Stimulated activated CD8-positive, alpha-beta memory T cell treated with anti-CD3 and anti-CD28 coated beads, Interleukin-4, amount 100 ng/mL, for 24 hours (primary cell): ENCODE measurements around the gene EPAS1.

Source experiments
- DNase-seq: peaks from one replicate; pipeline ENCODE4 v3.0.0-alpha.2; 2020; ENCODE audit warnings: low read depth

Gene EPAS1

DNA sequence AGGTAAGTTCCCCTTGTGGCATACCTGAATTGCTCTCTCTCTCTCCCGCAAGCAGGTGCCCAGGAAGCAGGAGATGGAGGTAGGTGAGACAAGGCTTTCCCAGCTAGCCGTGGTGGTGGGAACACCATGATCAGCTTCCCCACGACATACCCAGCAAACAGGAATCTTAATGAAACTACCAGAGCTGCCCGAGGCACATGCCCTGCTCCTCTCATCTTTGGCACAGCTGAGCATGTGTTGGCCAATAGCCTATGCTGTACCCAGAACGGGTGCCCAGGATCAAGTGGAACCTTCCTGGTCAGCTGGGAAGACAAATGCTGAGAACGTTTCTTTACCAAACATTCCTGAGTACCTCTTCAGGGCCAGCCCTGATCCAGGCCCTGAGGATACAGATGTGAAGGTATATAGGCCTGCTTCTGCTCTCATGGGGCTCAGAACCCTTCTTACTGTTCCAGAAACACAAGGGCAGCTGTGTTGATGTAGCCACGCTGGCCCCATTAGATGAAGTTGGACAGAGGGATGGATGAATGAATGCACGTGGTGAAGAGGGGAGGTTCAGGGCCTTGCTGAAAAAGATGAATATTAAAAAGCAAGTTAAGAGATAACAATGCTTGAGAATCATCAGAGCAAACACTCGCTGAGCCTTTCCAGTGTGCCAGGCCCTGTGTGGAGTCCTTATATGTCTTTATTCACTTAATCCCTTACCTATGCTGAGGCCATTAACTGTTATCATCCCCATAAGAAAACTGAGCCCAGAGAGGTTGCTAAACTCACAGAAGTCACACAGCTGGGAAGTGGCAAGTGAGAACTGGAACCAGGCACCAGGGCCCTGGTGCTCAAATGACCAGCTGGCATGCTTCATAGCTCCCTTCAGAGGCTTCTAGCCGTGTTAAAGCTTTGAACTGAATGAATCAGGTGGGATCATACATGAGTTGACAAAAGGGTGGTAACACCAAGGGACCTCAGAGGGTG is 113.4 kb downstream of the EPAS1 start:
- no peak for DNase-seq

DNA sequence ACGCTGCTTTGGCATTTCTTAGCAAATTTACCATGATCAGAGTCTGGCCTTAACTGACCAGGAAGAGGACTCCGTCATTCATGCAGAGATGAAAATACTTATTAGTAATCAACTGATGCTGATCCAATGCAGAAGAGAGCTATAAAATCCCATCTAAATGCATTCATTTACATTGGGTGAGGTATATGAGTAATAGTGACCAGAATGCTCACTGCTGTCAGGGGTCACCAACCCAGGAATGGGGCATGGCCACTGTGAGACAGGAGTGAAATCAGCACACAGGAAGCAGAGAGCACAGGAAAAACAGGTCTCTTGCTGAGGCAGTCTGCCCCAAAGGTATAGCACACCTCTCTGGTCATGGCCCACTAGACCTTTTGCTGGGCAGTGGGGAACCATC is 114.0 kb downstream of the EPAS1 start:
- no peak for DNase-seq

DNA sequence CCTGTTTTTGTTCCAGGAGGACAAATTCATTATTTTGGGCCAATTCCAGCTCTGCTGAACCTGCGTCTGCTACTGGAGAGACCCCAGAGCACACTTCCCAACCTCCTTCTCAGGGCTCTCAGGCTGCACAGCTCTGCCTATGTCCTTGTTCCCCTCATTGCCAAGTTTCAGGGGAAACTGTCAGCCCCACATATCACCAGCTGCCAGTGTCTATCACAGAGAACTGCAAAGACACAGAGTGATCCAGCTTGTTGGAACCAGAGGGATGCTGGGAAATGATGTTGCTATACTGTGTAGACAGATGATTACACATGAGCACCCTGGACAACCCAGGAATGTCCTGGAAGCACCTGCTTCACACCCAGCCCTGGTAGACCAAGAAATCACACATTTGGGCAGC is 114.8 kb downstream of the EPAS1 start:
- DNase-seq, result no peak

DNA sequence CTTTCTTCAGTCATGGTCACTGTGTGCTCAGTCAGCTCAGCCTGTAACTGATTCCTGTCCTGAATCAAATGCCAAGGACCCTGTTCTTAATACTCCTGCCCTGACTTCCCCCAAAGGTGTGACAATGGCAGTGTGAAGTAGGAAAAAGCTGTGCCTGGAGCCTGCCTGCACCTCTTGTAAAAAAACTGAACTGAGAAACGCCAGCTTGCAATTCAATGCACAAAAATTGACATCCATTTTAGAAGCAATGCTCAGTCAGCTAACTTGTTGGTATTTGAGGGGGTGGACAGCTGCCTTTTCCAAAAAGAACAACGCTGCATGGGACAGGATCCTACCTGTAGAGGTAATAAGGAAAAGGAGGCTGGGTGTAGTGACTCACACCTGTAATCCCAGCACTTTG is 115.9 kb downstream of the EPAS1 start:
- no peak for DNase-seq

DNA sequence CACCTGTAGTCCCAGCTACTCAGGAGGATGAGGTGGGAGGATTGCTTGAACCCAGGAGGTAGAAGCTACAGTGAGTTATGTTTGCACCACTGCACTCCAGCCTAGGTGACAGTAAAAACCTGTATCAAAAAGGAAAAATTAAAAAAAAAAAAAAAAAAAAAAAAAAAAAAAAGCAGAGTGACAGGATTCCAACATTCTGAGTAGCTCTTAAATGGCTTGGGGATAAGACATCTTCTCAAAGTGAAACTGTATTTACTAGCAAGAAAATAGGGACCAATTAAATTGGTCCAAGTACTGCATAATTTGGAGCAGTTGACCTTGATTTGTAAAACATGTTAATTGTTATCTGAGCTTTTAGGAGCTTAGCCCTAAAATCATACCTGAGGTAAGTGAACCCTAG is 116.4 kb downstream of the EPAS1 start:
- no peak for DNase-seq

DNA sequence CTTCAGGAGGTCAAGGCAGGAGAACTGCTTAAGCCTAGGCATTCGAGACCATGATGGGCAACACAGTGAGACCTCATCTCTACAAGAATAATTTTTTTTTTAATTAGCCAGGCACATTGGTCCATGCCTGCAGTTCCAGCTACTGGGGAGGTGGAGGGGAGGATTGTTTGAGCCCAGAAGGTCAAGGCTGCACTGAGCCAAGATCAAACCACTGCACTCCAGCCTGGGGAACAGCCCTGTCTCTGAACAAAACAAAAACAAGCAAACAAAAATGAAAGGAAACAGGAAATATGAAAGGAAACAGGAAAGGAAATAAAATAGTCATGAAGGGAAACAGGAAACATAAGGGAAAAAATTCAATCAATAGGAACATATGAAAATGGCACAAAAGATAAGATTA is 117.5 kb downstream of the EPAS1 start:
- no peak for DNase-seq

DNA sequence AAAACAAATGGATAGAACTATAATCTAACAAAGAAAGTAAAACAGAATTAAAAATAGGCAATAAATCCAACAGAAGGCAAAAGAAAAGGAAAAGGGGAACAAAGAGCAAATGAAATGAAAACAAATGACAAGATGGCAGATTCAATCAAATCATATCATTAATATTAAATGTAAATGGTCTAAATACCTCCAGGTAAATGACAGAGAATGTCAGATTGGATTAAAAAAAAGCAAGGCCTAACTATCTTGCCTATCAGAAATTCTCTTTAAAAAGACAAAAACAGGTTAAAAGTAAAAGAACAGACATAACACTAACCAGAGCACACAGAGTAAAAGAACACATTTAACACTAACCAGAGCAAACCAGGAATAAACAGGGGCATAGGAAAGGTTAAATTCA is 119.1 kb downstream of the EPAS1 start:
- no peak for DNase-seq

DNA sequence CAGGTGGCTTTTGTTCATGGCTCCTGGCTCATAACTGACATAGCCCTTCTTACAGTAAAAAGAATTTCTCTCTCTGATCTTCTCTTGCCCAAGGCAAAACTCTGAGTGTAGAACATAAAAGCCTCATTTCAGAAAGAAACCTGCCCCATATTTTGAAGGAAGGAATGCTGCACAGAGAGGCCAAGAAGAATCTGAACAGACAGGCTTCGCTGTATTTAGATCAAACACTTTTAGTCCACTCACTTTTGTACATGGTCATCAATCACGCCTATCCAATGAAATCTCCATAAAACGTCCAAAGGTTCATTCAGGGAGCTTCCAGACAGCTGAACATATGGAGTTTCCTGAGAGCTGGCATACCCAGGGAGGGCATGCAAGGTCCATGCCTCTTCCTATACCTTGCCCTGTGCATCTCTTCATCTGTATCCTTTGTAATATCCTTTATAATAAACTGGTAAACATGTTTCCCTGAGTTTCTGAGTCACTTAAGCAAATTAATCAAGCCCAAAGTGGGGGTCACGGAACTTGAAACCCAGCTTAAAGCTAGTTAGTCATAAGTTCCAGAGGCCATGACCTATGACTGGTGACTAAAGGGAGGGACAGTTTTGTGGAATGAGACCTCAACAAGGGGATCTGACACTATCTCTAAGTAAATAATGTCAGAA is 119.7 kb downstream of the EPAS1 start:
- no peak for DNase-seq

DNA sequence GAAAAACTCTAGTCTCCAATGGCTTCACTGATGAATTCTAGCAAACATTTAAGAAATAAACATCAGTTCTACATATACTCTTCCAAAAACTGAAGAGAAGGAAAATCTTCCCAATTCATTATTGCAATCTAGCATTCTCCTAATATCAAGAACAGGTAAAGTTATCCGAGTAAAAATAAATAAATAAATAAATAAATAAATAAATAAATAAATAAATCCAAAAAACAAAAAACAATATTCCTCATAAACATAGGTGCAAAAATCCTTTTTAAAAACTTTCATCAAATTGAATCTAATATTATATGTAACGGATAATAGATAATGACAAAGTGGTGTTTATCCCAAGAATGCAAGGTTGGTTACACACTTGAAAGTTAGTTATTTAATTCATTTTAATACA is 123.7 kb downstream of the EPAS1 start:
- DNase-seq, result no peak

DNA sequence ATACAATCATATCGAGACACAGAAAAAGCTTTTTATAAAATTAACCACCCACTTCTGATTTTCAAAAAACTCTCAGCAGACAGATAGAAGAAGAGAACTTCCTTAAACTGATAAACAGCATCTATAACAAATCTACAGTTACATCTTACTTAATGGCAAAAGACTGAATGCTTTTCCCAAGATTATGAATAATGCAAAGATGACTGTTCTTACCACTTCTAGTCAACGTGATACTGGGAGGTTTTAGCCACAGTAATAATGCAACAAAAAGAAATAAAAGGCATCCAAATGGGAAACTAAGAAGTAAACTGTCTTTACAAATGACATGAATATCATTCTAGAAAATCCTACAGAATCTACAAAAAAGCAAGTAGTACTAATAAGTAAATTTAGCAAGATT is 124.2 kb downstream of the EPAS1 start:
- no peak for DNase-seq

DNA sequence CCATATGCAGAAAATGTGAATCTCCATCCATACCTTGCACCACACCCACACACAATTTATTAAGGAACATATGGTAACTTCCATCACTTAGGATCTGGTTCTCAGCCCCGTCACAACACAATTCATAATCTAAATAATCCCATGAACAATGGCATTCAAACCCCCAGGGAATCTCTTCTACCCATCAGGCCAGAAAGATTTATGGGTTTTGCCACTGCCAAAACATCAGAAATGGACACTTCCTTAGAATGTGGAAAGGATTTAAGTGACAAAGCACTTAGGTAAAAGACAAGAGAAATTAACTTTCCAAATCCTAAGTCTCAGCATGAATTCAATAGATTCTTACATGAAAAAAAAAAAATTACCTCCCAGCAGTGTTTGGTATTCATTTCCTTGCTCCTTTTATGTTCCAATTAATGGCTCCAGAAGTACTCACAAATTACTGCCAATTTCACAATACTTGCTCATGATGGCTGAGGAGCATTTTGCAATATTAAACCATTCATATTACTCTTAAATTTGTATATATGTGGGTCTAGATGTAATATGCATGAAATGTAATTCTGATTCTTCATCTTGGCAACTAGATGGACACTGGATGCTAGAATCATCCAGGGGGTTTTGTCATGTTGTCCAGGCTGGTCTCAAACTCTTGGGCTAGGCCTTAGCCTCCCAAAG is 125.6 kb downstream of the EPAS1 start:
- no peak for DNase-seq

DNA sequence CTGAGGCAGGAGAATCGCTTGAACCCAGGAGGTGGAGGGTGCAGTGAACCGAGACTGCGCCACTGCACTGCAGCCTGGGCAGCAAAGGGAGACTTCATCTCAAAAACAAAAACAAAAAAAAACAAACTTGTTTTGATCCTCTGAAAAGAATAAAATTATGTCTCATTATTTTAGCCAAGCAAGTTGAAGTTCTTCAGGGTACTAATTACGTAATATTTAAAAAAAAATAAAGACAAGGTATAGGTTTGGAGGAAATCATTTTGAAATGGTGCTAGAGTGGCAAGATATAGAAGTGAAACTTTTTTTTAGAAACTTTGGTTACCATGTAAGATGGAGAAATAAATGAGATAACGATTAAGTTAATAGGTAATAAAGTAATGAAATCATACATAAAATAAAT is 127.7 kb downstream of the EPAS1 start:
- no peak for DNase-seq

DNA sequence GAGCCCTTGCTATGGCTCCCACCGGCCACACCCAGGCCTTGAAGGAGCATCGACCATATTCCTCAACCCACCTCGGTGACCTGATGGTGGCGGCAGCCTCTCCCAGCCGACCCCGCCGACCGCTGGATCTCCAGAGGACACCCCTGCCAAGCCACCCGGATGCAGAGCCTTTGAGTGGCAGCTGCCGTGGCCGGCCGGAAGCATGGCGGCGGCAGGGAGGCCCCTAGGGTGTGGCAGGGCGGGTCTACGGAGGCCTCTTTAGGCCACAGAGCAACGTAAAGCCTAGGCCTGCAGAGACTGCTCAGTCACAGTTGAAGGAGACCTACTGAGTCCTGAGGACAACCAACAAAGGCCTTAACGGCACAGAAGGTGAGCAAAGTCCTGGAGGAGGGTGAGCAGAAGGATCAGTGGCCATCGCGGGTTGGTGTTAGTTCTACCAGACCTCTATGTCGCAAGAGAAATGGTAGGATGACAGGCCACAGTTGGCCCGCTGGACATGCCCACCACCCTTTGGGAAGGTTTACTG is 131.8 kb downstream of the EPAS1 start:
- DNase-seq, result no peak

DNA sequence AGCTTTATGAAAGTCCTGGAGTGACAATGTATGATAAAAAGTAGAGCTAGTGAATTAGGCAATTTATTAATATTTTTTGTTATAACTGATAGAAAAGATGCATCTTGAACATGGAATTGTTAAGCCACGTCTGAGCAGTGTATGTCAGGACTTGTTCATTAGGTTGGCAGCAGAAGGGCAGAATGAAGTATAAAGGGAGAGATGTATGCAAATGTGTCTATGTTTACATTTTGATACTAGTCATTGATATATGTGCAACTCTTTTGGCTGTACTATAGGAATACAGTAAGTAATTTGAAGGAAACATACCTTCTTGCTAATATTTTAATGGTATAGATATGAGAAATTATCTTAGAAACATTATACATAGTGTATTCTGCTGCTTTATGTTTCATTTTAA is 133.2 kb downstream of the EPAS1 start:
- DNase-seq, result no peak

DNA sequence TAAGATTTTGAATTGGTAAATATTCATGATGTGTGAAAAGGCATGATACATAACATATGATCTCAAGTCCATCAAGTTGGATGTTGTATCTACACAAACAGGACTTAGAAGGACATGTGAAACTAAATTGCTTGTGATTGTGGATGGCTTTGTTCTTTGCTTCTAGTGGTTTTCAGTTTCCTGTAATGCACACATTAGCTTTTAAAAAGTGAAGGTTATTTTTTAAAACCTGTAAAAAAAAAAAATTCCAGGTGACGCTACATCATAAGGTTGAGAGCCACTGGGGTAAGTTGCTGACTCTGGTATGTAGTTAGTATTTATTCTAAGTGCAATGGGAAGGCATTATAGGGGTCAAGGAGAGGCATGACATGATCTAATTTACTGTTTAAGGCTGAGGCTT is 133.8 kb downstream of the EPAS1 start:
- no peak for DNase-seq

DNA sequence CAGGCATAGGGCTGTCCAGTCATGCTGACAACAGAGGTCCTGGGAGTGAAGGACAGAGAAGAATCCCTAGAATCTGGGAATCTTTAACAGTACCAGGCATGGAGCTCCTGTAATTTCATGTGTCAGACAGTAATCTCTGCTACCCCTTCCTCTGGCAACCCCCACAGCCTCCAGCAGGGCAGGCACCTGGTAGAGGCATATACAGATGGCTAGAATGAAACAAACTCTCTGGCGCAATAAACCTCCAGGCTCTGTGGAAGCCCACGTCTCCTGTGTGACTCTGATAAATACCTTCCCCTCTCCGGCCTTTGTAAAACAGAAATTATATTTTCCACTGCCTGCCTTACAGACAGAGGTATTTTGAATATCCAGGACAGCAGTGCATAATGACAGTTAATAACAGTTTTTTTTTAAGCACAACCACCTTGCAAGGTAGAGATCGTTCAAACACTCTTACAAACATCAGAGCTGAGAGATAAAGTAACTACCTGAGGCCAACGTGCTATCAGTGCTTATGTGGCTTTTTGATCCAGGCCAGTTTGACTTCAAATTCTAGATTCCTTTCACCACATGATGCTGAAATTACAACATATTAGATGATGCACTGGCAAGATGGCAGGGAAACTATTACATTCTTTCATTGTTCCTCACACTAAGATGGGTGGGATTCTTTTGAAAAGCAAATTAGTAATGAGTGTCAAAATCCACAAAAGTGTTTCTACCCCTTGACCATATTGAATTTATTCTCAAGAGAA is 134.5 kb downstream of the EPAS1 start:
- DNase-seq, result no peak

DNA sequence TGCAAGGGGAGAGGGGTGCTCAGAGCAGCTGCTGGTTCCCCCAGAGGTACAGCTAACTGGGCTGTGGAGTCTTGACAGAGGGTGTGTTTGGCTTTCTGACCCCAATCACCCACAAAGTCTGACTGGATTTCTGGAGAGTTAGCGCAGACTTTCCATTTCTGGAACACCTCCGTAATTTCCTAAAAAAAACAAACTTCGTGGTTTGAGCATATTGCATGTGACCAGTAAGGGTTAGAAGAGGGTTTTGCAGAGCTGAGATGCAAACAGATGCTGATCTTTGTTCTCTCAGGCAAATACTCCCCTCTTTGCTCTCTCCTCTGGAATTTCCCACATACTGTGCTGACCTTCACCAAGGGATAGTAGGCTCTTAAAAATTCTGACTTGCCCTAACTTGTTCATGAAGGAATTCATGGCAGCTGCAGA is 137.7 kb downstream of the EPAS1 start:
- DNase-seq, result no peak

DNA sequence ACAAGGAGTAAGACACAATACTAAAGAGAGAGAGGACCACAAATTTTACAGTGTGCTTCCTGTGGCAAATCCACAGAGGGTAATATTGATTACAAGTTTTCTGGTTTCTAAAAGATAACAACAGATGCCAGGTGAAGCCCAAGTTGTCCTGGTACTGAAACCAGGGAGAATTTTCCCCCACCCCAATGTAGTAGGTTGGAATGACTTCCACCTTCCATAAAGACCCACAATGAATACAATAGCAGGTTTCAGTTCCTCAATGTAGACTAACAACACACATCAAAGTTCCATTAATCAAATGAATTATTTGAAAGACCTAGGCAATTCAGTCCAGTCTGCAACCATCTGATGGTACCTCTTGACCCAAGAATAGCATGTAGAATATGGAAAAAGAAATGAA is 138.1 kb downstream of the EPAS1 start:
- DNase-seq, result no peak

DNA sequence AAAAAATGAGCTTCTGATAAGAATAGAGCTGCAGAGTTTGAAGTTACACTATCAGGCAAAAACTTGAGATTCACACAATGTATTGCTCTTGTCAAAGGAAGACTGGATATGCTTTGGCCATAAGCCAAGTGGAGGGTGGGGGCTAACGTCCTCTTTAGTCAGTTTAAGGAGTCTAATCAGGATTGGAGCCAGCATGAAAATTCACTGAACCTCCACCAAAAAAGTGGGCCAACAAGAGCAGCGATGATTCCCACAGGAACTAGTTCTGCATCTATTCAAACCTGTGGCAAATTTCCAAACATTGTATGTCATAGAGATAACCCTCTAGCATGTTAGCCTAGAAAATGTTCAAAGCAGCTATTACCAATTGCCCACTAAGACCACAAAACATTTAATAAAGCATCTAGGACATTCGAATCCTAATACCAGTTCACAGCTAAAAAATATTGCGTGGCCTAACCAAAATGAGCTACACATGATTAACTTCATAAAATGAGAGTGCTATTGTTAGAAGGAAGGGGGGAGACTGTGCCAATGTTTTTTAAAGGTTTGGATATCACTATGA is 138.7 kb downstream of the EPAS1 start:
- no peak for DNase-seq
